ENCODE data around the gene STARD7.

Gene STARD7

GRCh38 chr2:96181529-96181928, 27.1 kb downstream of the STARD7 start:
- H3F3A ChIP-seq (ENCODE audit: low read depth): 0 out of 2 replicates have a peak, but pooled peaks cover 2% of the 10 kb centered on the region
- H3K9me2 ChIP-seq (replicated peaks; ENCODE audit: low read depth, low read length): no peaks in the 10 kb centered on the region
- TF ChIP-seq CTCF (conservative IDR thresholded peaks at IDR 0.05; ENCODE audit: low read length) (no peak), EZH2phosphoT487 (IDR thresholded peaks at IDR 0.05; ENCODE audit: borderline replicate concordance) (no peak)

GRCh38 chr2:96180521-96180920, 28.1 kb downstream of the STARD7 start:
- no peaks in the 10 kb centered on the region for H3K27me3 ChIP-seq (ENCODE audit: insufficient read depth, low read length, poor library complexity, severe bottlenecking)
- H3K9me2 ChIP-seq (replicated peaks; ENCODE audit: low read depth, low read length): no peaks in the 10 kb centered on the region
- H3K9me3 ChIP-seq (ENCODE audit: insufficient read depth, low read depth, low read length): no peaks in the 10 kb centered on the region
- H3K4me1 ChIP-seq (ENCODE audit: insufficient read depth, low read length, poor library complexity, severe bottlenecking): peaks cover 5% of the 10 kb centered on the region
- no peak overlapping the region for H3K9ac ChIP-seq (ENCODE audit: low read depth, low read length, poor library complexity, severe bottlenecking)
- TF ChIP-seq CTCF (conservative IDR thresholded peaks at IDR 0.05; ENCODE audit: low read length) (no peak), EZH2phosphoT487 (IDR thresholded peaks at IDR 0.05; ENCODE audit: borderline replicate concordance) (no peak)
- H2AFZ ChIP-seq (ENCODE audit: low read length): no peak overlapping the region
- no peak overlapping the region for H3K4me2 ChIP-seq (ENCODE audit: low read depth, low read length, poor library complexity, severe bottlenecking)
- peaks cover 18% of the 10 kb centered on the region; the same call in 1 of the 2 replicates for H3K36me3 ChIP-seq (ENCODE audit: insufficient read depth, low read length)
- 0 out of 2 replicates have a peak, but pooled peaks cover 2% of the 10 kb centered on the region for H3F3A ChIP-seq (ENCODE audit: low read depth)
- H3K79me2 ChIP-seq (ENCODE audit: insufficient read depth, low read length): no peaks in the 10 kb centered on the region
- no peaks in the 10 kb centered on the region for H4K20me1 ChIP-seq (ENCODE audit: insufficient read depth, low read length, poor library complexity, severe bottlenecking)
- H3K4me3 ChIP-seq (ENCODE audit: low read length, poor library complexity, severe bottlenecking): no peak overlapping the region

More at GRCh38 chr2:96181529-96181928, 27.1 kb downstream of the STARD7 start:
- H3K4me3 ChIP-seq (ENCODE audit: low read length, poor library complexity, severe bottlenecking): no peak overlapping the region
- H3K4me2 ChIP-seq (ENCODE audit: low read depth, low read length, poor library complexity, severe bottlenecking): no peak overlapping the region
- H4K20me1 ChIP-seq (ENCODE audit: insufficient read depth, low read length, poor library complexity, severe bottlenecking): no peaks in the 10 kb centered on the region
- no peaks in the 10 kb centered on the region for H3K9me3 ChIP-seq (ENCODE audit: insufficient read depth, low read depth, low read length)
- H3K79me2 ChIP-seq (ENCODE audit: insufficient read depth, low read length): no peaks in the 10 kb centered on the region
- H3K27me3 ChIP-seq (ENCODE audit: insufficient read depth, low read length, poor library complexity, severe bottlenecking): no peaks in the 10 kb centered on the region
- no peak overlapping the region for H3K9ac ChIP-seq (ENCODE audit: low read depth, low read length, poor library complexity, severe bottlenecking)
- H3K4me1 ChIP-seq (ENCODE audit: insufficient read depth, low read length, poor library complexity, severe bottlenecking): peaks cover 5% of the 10 kb centered on the region
- H2AFZ ChIP-seq (ENCODE audit: low read length): no peak overlapping the region
- peaks cover 28% of the 10 kb centered on the region; the same call in 1 of the 2 replicates for H3K36me3 ChIP-seq (ENCODE audit: insufficient read depth, low read length)

GRCh38 chr2:96180002-96180401, 28.6 kb downstream of the STARD7 start:
- Histone ChIP-seq H3K36me3 (ENCODE audit: insufficient read depth, low read length) (peaks cover 13% of the 10 kb centered on the region; the same call in 1 of the 2 replicates), H3K27me3 (ENCODE audit: insufficient read depth, low read length, poor library complexity, severe bottlenecking) (no peaks in the 10 kb centered on the region), H3F3A (ENCODE audit: low read depth) (0 out of 2 replicates have a peak, but pooled peaks cover 2% of the 10 kb centered on the region), H4K20me1 (ENCODE audit: insufficient read depth, low read length, poor library complexity, severe bottlenecking) (no peaks in the 10 kb centered on the region), H3K79me2 (ENCODE audit: insufficient read depth, low read length) (no peaks in the 10 kb centered on the region), H3K9ac (ENCODE audit: low read depth, low read length, poor library complexity, severe bottlenecking) (no peak overlapping the region), H3K4me1 (ENCODE audit: insufficient read depth, low read length, poor library complexity, severe bottlenecking) (peaks cover 5% of the 10 kb centered on the region), H2AFZ (ENCODE audit: low read length) (no peak overlapping the region), H3K4me2 (ENCODE audit: low read depth, low read length, poor library complexity, severe bottlenecking) (no peak overlapping the region), H3K9me3 (ENCODE audit: insufficient read depth, low read depth, low read length) (no peaks in the 10 kb centered on the region), H3K4me3 (ENCODE audit: low read length, poor library complexity, severe bottlenecking) (no peak overlapping the region), H3K9me2 (replicated peaks; ENCODE audit: low read depth, low read length) (no peaks in the 10 kb centered on the region)
- no peak for TF ChIP-seq EZH2phosphoT487 (IDR thresholded peaks at IDR 0.05; ENCODE audit: borderline replicate concordance)

- no peaks in the 10 kb centered on the region for H3K9me3 ChIP-seq (ENCODE audit: insufficient read depth, low read depth, low read length)
- peaks cover 10% of the 10 kb centered on the region for H3K4me1 ChIP-seq (ENCODE audit: insufficient read depth, low read length, poor library complexity, severe bottlenecking)
- no peak overlapping the region for H3K4me3 ChIP-seq (ENCODE audit: low read length, poor library complexity, severe bottlenecking)
- no peaks in the 10 kb centered on the region for H3K27me3 ChIP-seq (ENCODE audit: insufficient read depth, low read length, poor library complexity, severe bottlenecking)
- H3K79me2 ChIP-seq (ENCODE audit: insufficient read depth, low read length): no peaks in the 10 kb centered on the region
- no peak overlapping the region for H3K9ac ChIP-seq (ENCODE audit: low read depth, low read length, poor library complexity, severe bottlenecking)
- H3F3A ChIP-seq (ENCODE audit: low read depth): no peaks in the 10 kb centered on the region
- no peak for TF ChIP-seq EZH2phosphoT487 (IDR thresholded peaks at IDR 0.05; ENCODE audit: borderline replicate concordance)
- TF ChIP-seq CTCF (conservative IDR thresholded peaks at IDR 0.05; ENCODE audit: low read length): no peak
- no peaks in the 10 kb centered on the region for H3K9me2 ChIP-seq (replicated peaks; ENCODE audit: low read depth, low read length)
- no peak overlapping the region for H3K4me2 ChIP-seq (ENCODE audit: low read depth, low read length, poor library complexity, severe bottlenecking)
- H3K36me3 ChIP-seq (ENCODE audit: insufficient read depth, low read length): no peaks in the 10 kb centered on the region
- H2AFZ ChIP-seq (ENCODE audit: low read length): no peak overlapping the region
- no peaks in the 10 kb centered on the region for H4K20me1 ChIP-seq (ENCODE audit: insufficient read depth, low read length, poor library complexity, severe bottlenecking)
Measured at GRCh38 chr2:96176661-96177060, 32.0 kb downstream of the STARD7 start.

Data from Loucy (cell line).